ENCODE measurements around the gene SLC8A2.

DNA sequence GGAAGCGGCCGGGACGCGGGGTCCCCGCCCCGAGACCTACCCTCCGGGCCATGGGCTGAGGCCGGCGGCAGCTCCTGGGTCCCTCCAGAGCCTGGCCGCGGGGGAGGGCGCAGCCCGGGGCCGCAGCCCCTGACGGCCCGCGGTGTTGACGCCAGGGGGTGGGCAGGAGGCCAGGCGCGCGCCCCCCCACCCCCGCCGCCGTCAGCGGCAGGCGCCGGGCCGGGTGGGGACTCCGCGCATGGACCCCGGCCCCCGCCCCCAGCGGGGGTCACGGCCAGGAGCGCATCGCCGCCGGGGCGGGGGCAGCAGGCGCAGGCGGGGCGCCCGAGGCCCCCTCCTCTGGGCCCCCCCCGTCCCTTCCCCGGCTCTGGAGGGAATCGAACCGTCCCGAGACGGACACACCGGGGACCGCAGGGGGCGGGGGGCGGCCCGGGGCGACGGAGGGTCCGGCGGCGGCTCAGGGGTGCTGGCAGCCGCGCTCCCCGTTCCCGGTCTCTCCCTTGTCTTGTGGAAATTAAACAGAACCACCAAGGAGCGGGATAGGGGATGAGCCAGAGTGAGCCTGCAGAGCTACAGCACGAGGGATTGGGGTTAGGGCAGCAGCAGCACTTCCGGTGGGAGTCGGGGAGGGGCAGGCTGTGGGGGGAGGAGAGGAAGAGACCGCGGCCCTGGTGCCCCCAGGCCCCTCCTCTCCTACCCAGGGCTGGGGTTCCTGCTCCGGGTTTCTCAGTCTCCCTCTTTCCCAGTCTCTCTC lies 52.5 kb downstream of the SLC8A2 start, which contains the start of gene MEIS3:
- TF ChIP-seq, protein P1, sequence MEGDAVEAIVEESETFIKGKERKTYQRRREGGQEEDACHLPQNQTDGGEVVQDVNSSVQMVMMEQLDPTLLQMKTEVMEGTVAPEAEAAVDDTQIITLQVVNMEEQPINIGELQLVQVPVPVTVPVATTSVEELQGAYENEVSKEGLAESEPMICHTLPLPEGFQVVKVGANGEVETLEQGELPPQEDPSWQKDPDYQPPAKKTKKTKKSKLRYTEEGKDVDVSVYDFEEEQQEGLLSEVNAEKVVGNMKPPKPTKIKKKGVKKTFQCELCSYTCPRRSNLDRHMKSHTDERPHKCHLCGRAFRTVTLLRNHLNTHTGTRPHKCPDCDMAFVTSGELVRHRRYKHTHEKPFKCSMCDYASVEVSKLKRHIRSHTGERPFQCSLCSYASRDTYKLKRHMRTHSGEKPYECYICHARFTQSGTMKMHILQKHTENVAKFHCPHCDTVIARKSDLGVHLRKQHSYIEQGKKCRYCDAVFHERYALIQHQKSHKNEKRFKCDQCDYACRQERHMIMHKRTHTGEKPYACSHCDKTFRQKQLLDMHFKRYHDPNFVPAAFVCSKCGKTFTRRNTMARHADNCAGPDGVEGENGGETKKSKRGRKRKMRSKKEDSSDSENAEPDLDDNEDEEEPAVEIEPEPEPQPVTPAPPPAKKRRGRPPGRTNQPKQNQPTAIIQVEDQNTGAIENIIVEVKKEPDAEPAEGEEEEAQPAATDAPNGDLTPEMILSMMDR (conservative IDR thresholded peaks at IDR 0.05; ENCODE audit: low read length): no peak
- TF ChIP-seq EZH2phosphoT487 (IDR thresholded peaks at IDR 0.05; ENCODE audit: borderline replicate concordance, low read depth, low read length): no peak

Data from OCI-LY7 (cell line).